OCI-LY1 (cell line): Measurements from ENCODE around the gene CCL11.

Source experiments
- EZH2 ChIP-seq: fragments of 200-600 bp; sonication (generic), shearing (Covaris generic); IDR thresholded peaks from 2 replicates; pipeline ENCODE4 v1.8.0; 2017; ENCODE audit warnings: borderline replicate concordance, mixed run types, mild to moderate bottlenecking, antibody characterized with exemption, low read length, moderate library complexity, mixed read lengths
- TF ChIP-seq, protein P1 (sequence below): fragments of 200-600 bp; sonication (generic), shearing (Covaris generic); IDR thresholded peaks from 2 replicates; pipeline ENCODE4 v1.5.1; 2017; ENCODE audit warnings: mild to moderate bottlenecking, antibody characterized with exemption, low read length, moderate library complexity, mixed read lengths

DNA sequence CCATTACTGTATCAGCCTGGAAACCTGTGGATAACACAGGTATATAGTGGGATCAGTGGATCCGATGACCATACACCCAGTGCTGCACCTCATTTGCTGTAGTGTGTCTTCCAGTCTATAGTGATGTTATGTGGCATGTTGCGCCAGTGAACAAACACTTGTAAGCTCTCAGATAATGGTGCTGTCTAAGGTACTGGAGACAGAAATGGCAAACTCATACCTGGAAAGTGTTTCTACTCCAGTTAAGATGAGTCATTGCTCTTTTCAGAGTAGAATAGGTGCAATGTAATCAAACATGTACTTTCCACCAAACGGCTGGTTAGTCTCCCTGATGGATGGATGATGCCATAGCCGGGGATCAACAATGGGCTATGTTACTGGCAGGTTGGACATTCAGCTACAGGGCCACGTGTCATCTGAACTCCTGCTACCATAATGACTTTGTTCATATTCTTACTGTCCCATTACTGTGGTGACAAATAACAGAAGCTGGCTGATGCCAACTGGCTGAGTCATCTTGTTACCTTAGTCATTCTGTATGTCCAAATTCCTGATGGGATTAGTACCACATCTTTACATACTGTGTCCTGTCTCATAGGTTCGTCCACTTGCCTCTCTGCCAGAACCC, 6.3 kb downstream of the CCL11 start:
- TF ChIP-seq, protein P1, sequence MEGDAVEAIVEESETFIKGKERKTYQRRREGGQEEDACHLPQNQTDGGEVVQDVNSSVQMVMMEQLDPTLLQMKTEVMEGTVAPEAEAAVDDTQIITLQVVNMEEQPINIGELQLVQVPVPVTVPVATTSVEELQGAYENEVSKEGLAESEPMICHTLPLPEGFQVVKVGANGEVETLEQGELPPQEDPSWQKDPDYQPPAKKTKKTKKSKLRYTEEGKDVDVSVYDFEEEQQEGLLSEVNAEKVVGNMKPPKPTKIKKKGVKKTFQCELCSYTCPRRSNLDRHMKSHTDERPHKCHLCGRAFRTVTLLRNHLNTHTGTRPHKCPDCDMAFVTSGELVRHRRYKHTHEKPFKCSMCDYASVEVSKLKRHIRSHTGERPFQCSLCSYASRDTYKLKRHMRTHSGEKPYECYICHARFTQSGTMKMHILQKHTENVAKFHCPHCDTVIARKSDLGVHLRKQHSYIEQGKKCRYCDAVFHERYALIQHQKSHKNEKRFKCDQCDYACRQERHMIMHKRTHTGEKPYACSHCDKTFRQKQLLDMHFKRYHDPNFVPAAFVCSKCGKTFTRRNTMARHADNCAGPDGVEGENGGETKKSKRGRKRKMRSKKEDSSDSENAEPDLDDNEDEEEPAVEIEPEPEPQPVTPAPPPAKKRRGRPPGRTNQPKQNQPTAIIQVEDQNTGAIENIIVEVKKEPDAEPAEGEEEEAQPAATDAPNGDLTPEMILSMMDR = no peak
- TF ChIP-seq EZH2 = no peak
